HG03575 (cell line): Measurements from ENCODE around the gene KCNQ1.

Experiments
- ATAC-seq: cut with Tn5 transposase; IDR thresholded peaks from one replicate; pipeline ENCODE4 v1.9.1; 2021; ENCODE audit not compliant: unreplicated experiment, insufficient number of reproducible peaks, low FRiP score; ENCODE audit errors: extremely low read depth

KCNQ1 gene

DNA sequence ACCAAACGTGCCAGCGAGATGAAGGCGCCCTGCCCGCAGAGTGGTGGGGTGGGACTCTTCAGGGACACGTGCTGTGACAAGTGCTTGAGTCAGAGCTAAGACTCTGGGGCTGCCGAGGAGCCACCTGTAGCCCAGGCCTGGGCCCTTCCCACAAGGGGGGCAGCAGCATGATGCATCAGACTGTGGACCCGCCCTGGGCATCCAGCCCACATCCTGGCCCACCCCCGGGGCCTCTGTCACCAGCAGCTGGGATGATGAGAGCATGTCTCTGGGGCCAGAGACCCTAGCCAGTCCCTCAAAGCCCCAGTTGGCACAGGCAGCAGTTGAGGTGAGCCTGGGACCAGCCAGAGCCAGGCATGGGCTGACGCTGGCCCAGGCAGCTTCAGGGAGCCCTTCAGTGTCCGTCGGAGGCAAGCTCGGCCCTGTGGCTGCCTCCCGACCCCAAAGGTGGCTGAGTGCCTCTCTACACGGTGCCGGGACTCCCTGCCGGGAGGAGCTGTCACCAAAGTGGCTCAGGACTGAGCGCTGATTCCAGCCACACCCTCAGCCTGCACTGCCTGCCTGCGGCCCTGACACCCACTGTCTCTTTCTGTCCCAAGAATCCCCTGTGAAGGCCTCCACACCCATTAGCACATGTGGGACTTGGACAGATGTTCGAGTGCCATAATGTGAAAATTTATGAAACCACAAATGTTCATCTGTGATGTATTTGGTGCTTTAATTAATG is 399.5 kb downstream of the KCNQ1 start:
- no peak for ATAC-seq

DNA sequence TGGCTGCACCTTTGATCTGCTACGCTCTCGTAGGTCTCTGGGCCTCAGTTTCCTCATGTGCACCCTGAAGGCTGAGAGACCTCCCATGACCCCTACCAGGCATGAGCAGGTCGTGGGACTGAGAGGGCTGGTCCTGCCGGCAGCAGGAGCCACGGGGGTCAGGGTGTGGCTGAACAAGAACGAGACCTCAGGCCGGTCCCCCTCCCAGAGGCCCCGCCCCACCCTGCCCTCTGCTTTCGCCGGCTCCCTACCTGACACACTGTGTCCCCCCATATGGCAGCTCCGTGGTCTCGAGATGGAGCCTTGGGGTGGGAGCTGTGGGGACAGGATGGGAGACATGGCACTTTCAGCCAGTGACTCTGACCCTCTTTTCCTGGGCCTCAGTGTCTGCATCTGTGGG is 400.2 kb downstream of the KCNQ1 start:
- no peak for ATAC-seq

GRCh38 chr11:2846056-2846455 is 401.2 kb downstream of the KCNQ1 start:
- no peak for ATAC-seq

GRCh38 chr11:2846470-2846869 is 401.7 kb downstream of the KCNQ1 start:
- no peak for ATAC-seq

GRCh38 chr11:2847561-2847960 is 402.8 kb downstream of the KCNQ1 start:
- ATAC-seq, result no peak

- no peak for ATAC-seq
These were observed 403.7 kb downstream of the KCNQ1 start for GRCh38 chr11:2848497-2848896.

GRCh38 chr11:2849994-2850770 is 405.4 kb downstream of the KCNQ1 start:
- no peak for ATAC-seq

- ATAC-seq, result no peak
These were observed 408.6 kb downstream of the KCNQ1 start for GRCh38 chr11:2853401-2853800.

DNA sequence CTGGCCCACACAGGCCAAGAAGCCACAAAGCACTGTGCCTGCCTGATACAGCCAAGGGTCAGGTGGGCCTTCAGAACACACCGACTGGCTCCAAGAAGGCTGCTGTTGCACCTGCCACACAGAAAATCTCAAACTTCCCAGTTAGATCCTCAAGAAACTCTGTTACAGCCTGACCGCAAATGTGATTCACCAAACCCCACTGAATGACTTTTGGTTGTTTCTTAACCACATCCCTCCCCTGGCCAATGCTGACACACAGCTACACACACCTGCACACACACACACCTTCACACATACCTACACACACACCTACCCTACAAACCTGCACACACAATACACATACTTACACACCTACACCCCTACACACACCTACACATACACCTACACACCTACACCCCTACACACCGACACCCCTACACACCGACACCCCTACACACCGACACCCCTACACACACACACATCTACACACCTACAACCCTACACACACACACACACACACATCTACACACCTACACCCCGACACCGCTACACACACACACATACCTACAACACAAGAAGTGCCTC is 409.3 kb downstream of the KCNQ1 start:
- ATAC-seq, result no peak

DNA sequence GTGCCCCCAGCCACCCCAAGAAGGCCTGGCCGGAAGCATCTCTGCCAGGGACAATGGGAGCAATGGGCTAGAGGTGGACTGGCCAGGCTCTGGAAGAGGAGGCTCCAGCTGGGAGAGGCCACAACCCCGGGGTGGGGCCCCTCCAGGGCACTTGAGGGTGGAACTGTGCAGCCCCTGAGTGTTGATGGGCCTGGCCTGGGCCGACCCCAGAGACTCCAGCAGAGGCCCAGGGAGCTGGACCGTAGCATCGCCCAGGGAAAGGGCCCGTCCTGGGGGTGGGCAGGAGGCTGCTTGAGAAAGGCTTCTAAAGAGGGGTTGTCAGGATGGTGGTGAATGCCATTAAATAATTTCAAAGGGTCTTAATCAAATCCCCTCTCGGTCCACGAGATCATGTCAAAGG is 410.4 kb downstream of the KCNQ1 start:
- no peak for ATAC-seq

GRCh38 chr11:2857276-2857675 is 412.5 kb downstream of the KCNQ1 start:
- ATAC-seq, result no peak

DNA sequence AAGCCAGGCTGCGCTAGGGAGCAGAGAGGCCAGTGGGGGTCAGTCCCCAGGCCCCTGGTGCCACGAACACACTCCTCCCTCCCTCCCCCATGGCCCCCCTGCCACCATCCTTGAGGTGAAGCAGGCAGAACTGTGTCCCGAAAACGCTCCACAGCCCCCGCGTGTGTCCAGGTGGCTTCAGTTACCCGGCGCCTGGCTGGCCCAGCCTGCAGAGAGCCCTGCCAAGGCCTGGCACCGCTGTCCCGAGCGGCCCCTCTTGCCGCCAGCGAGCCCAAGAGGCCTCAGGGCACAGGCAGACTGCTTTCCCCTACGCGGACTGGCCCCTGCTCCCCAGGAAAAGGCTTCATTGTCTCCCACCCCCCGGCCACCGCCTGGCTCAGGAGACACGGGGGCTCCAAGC is 413.1 kb downstream of the KCNQ1 start:
- no peak for ATAC-seq

DNA sequence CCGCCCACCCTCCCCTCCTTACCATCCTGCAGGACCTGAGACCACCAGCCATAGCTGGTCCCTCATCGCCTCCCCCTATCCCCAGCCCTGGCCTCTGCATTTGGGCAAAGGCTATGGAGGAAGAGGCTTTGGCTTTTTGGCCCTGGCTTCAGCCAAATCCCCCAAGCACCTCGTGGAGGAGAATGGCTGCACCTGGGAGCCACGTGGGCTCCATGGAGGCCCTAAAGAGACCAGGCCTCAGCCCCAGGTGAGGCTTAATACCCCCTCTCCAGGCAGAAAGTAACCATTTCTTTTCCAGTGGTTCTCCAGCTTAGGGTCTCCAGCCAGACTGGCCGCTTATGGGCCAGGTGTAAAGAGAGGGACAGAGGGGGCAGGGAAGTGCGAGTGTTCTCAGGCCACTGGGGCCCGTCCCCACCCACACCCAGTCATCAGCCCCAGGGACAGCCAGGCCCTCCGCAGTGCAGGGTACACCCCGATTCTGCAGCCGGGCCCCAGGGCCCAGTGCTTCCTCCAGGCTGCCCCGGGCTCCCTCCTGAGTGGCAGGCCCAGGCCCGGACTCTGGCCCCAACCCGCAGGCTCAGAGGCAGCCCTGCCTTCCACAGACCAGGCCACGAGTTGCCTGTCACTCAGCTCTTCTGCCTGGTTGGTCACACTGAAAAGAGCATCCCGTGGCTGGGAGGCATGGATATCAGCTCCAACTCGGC is 414.3 kb downstream of the KCNQ1 start:
- ATAC-seq, result no peak

DNA sequence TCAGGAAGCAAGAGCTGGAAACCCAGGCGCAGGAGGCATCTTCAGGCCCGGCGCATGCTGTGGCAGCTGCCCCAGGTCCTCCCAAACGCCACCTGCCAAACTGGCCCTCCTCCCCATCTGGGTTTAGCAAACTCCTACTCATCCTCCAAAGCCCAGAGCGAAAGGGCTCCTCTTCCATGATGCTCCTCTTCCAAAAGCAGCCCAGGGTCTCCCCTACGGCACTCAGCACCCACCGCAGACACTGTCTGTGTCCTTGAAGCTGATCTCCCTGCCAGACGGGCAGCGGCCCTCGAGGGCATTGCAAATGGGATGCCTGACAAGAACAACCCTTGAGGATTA is 414.9 kb downstream of the KCNQ1 start:
- no peak for ATAC-seq

- no peak for ATAC-seq
These were observed 415.8 kb downstream of the KCNQ1 start for GRCh38 chr11:2860636-2861035.

DNA sequence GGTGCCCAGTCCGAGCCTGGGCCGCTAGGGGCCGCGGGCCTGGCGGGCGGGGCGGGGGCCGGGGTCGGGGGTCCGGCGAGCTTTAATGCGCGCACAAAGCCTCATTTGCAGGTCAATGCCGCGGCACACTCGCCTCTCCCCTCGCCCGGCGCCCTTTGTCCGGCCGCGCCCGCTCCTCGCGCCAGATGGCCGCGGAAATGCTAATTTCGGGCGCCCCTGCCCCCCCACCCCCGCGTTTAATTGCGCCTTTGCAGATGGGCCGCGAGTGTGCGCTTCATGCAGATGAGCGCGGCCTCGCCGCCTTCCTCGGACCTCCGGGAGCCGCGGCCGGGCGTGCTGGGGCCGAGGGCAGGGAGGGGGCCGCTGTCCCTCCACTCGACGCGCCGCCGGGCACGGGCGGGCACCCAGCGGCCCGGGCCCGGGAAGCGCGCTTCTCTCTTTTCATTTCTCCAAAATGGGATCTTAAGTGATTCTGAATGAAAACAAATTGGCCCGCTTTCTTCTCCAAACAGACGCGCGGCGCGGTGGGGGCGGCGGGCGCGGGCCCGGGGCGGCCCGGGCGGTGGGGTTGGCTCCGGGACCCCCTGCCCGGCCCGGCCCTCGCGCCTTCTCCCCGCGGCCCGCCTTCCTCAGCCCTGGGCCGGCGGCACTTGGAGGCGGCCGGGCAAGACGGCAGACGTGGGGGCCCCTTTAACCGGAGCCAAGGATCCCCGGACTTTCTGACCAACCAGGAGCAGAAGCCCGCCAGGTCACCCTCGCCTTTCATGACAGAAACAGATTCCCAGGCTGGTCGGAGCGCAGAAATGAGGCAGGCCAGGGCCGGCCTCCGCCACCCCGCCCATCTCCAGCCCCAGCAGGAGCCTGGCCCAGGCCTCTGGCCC is 417.8 kb downstream of the KCNQ1 start:
- no peak for ATAC-seq

GRCh38 chr11:2863276-2863618 is 418.4 kb downstream of the KCNQ1 start:
- ATAC-seq, result no peak

GRCh38 chr11:2864901-2865300 is 420.1 kb downstream of the KCNQ1 start:
- no peak for ATAC-seq
